Tibial nerve (tissue), 3 donors: ENCODE measurements around the gene HIC2.
"Not testable (repeated sequence)": the region's sequence is repeated elsewhere in the genome, so short reads cannot be mapped to it uniquely, and the experiment has no call there.

Experiments
- CTCF ChIP-seq, 5 experiments: fragments of 200-600 bp in 3 of 5; fragments of 450-650 bp in 2 of 5; sonication (generic) in 3 of 5; IDR thresholded peaks; one replicate each; pipeline ENCODE4 v1.5.1; 2016 to 2019; ENCODE audit warnings: antibody characterized with exemption in 5 of 5, mild to moderate bottlenecking in 3 of 5, moderate library complexity in 2 of 5
- POLR2A ChIP-seq, 2 donors: fragments of 450-650 bp; IDR thresholded peaks; one replicate each; pipeline ENCODE4 v1.6.1; 2017; ENCODE audit warnings: antibody characterized with exemption in 2 of 2, mild to moderate bottlenecking in 2 of 2, moderate library complexity in 2 of 2

GRCh38 chr22:21487723-21488122 lies 70.6 kb downstream of the HIC2 start:
- TF ChIP-seq CTCF, POLR2A (IDR thresholded peaks at IDR 0.05): not testable (repeated sequence)
